GM23248 (cell line): ENCODE results near the gene ESPN. TPM values are rescaled to one million over a fixed set of nuclear protein-coding genes. Genes with fewer than 3 reads are reported as not detected.
A peak's percentile ranks its signal among the peaks of the same experiment; 100 is the strongest.

Source experiments
- DNase-seq: peaks from one replicate; pipeline ENCODE4 v3.0.0-alpha.2; 2015
- H2AFZ ChIP-seq: fragments of 200-600 bp; sonication (generic); 2 replicates; pipeline ENCODE4 v1.6.1; 2016; ENCODE audit warnings: antibody characterized with exemption
- H3F3A ChIP-seq: fragments of 200-600 bp; sonication (generic); 2 replicates; pipeline ENCODE4 v1.6.1; 2016; ENCODE audit warnings: mild to moderate bottlenecking, antibody characterized with exemption, mixed run types; ENCODE audit not compliant: insufficient read depth
- H3K27ac ChIP-seq: fragments of 200-600 bp; sonication (generic); 2 replicates; pipeline ENCODE4 v1.5.1; 2016; ENCODE audit warnings: mild to moderate bottlenecking
- H3K27me3 ChIP-seq: fragments of 200-600 bp; sonication (generic); replicated peaks from 2 replicates; pipeline ENCODE4 v1.6.1; 2016; ENCODE audit warnings: mild to moderate bottlenecking; ENCODE audit not compliant: insufficient read depth
- H3K36me3 ChIP-seq: fragments of 200-600 bp; sonication (generic); 2 replicates; pipeline ENCODE4 v1.6.1; 2016; ENCODE audit warnings: low read depth, mild to moderate bottlenecking
- H3K4me1 ChIP-seq: fragments of 200-600 bp; sonication (generic); 2 replicates; pipeline ENCODE4 v1.6.1; 2016; ENCODE audit warnings: mild to moderate bottlenecking; ENCODE audit not compliant: insufficient read depth
- H3K4me2 ChIP-seq: fragments of 200-600 bp; sonication (generic); one replicate; pipeline ENCODE4 v1.6.1; 2016; ENCODE audit warnings: mild to moderate bottlenecking; ENCODE audit not compliant: unreplicated experiment
- H3K4me3 ChIP-seq: fragments of 200-600 bp; sonication (generic); 2 replicates; pipeline ENCODE4 v1.5.1; 2016; ENCODE audit warnings: mild to moderate bottlenecking
- H3K79me2 ChIP-seq: fragments of 200-600 bp; sonication (generic); 2 replicates; pipeline ENCODE4 v1.6.1; 2016; ENCODE audit warnings: mild to moderate bottlenecking; ENCODE audit not compliant: insufficient read depth
- H3K9ac ChIP-seq: fragments of 200-600 bp; sonication (generic); 2 replicates; pipeline ENCODE4 v1.6.1; 2016; ENCODE audit warnings: mild to moderate bottlenecking
- H3K9me2 ChIP-seq: fragments of 200-600 bp; sonication (generic); 2 replicates; pipeline ENCODE4 v1.6.1; 2016; ENCODE audit warnings: mixed run types, mild to moderate bottlenecking, moderate library complexity; ENCODE audit not compliant: insufficient read depth
- H3K9me3 ChIP-seq: fragments of 200-600 bp; sonication (generic); one replicate; pipeline ENCODE4 v1.6.1; 2017; ENCODE audit warnings: low read depth
- H4K20me1 ChIP-seq: fragments of 200-600 bp; sonication (generic); 2 replicates; pipeline ENCODE4 v1.6.0; 2016; ENCODE audit not compliant: insufficient read depth
- EZH2 ChIP-seq: fragments of 200-600 bp; sonication (generic); IDR thresholded peaks from 2 replicates; pipeline ENCODE4 v1.6.1; 2018; ENCODE audit warnings: antibody characterized with exemption, mild to moderate bottlenecking; ENCODE audit not compliant: insufficient read depth, poor library complexity, severe bottlenecking
- EZH2phosphoT487 ChIP-seq: fragments of 200-600 bp; sonication (generic); IDR thresholded peaks from 2 replicates; pipeline ENCODE4 v1.6.1; 2018; ENCODE audit warnings: antibody characterized with exemption, moderate library complexity, mild to moderate bottlenecking, low read depth; ENCODE audit not compliant: insufficient read depth
- WGBS, 2 experiments: methylation state at CpG; one replicate each; pipeline ENCODE4 v1.1.6; 2015 to 2017; ENCODE audit warnings: low lambda C conversion rate in 2 of 2, low coverage in 1 of 2; ENCODE audit errors: missing lambda C conversion rate in 2 of 2; 5-methylcytosine and 5-hydroxymethylcytosine counted together
- in situ Hi-C: fragments of 300-500 bp; cut with MboI; formaldehyde crosslinking; loops from 2 replicates; pipeline ENCODE4 v1.15.0; 2020
- polyA plus RNA-seq: library from polyadenylated mRNA; unstranded; fragments of >200 nt; fragmentation: Nextera tagmentation; extraction: Ambion mirVana; gene quantifications from 2 replicates; pipeline ENCODE4 v1.2.1, GENCODE V29; 2016
- total RNA-seq: library from RNA; depleted of rRNA; stranded (reverse); fragments of >200 nt; shearing (Covaris generic); gene quantifications from 2 replicates; pipeline ENCODE4 v1.2.3, GENCODE V29; 2014

The ESPN gene
- total and polyA plus RNA-seq, 2 experiments from 2014 or later, result not detected

- Histone ChIP-seq H3K27ac (no peak overlapping the region), H3K9me2 (no peaks in the 10 kb centered on the region), H3K27me3 (no peaks in the 10 kb centered on the region), H4K20me1 (no peaks in the 10 kb centered on the region), H3K4me1 (no peaks in the 10 kb centered on the region), H3K79me2 (no peaks in the 10 kb centered on the region), H3K9ac (no peak overlapping the region), H3K36me3 (no peaks in the 10 kb centered on the region), H3K4me3 (no peak overlapping the region), H3F3A (no peaks in the 10 kb centered on the region), H3K9me3 (no peaks in the 10 kb centered on the region), H2AFZ (no peak overlapping the region), H3K4me2 (no peak overlapping the region)
- in situ Hi-C loops, result no loop called here
- no peak for DNase-seq
- WGBS, 2 experiments, result 56 to 67% methylated on average over 25 to 33 of the region's 33 CpGs
- no peak for TF ChIP-seq EZH2
- TF ChIP-seq EZH2phosphoT487, result no peak
These were observed 49.6 kb downstream of the ESPN start for GRCh38 chr1:6473974-6474814.

- WGBS, 2 experiments, result 60 to 71% methylated on average over 11 to 12 of the region's 13 CpGs
- no peak overlapping the region for H3K4me3 ChIP-seq
- TF ChIP-seq EZH2, result no peak
- TF ChIP-seq EZH2phosphoT487, result no peak
- H4K20me1 ChIP-seq, result no peaks in the 10 kb centered on the region
- H3K9me2 ChIP-seq, result no peaks in the 10 kb centered on the region
- no peaks in the 10 kb centered on the region for H3K9me3 ChIP-seq
- H3K79me2 ChIP-seq, result no peaks in the 10 kb centered on the region
- in situ Hi-C loops, result no loop called here
- DNase-seq, result no peak
- H3K4me1 ChIP-seq, result no peaks in the 10 kb centered on the region
- no peak overlapping the region for H3K27ac ChIP-seq
- no peak overlapping the region for H3K4me2 ChIP-seq
- H3K36me3 ChIP-seq, result no peaks in the 10 kb centered on the region
- no peaks in the 10 kb centered on the region for H3F3A ChIP-seq
- no peak overlapping the region for H3K9ac ChIP-seq
- H2AFZ ChIP-seq, result no peak overlapping the region
- H3K27me3 ChIP-seq, result no peaks in the 10 kb centered on the region
These were observed 50.3 kb downstream of the ESPN start for GRCh38 chr1:6474815-6475282.

GRCh38 chr1:6475381-6476133 is 51.0 kb downstream of the ESPN start:
- no peaks in the 10 kb centered on the region for H3K79me2 ChIP-seq
- no peak overlapping the region for H3K9ac ChIP-seq
- H3K27ac ChIP-seq, result no peak overlapping the region
- no peaks in the 10 kb centered on the region for H3K36me3 ChIP-seq
- no peak overlapping the region for H3K4me3 ChIP-seq
- H4K20me1 ChIP-seq, result no peaks in the 10 kb centered on the region
- H3K9me2 ChIP-seq, result no peaks in the 10 kb centered on the region
- WGBS, 2 experiments, result 12 to 15% methylated on average over 33 of the region's 33 CpGs
- no peak overlapping the region for H2AFZ ChIP-seq
- no peaks in the 10 kb centered on the region for H3K27me3 ChIP-seq
- H3F3A ChIP-seq, result no peaks in the 10 kb centered on the region
- no peak for TF ChIP-seq EZH2
- no peak for TF ChIP-seq EZH2phosphoT487
- no peaks in the 10 kb centered on the region for H3K9me3 ChIP-seq
- in situ Hi-C loops, result no loop called here
- no peaks in the 10 kb centered on the region for H3K4me1 ChIP-seq
- peak; percentile 57 for DNase-seq
- no peak overlapping the region for H3K4me2 ChIP-seq

GRCh38 chr1:6476483-6476882 is 51.9 kb downstream of the ESPN start:
- H4K20me1 ChIP-seq, result no peaks in the 10 kb centered on the region
- H3K9me3 ChIP-seq, result no peaks in the 10 kb centered on the region
- no peaks in the 10 kb centered on the region for H3K27me3 ChIP-seq
- no peak overlapping the region for H3K4me2 ChIP-seq
- no peaks in the 10 kb centered on the region for H3K36me3 ChIP-seq
- H3K9me2 ChIP-seq, result no peaks in the 10 kb centered on the region
- H2AFZ ChIP-seq, result no peak overlapping the region
- H3K4me3 ChIP-seq, result no peak overlapping the region
- in situ Hi-C loops, result no loop called here
- TF ChIP-seq EZH2phosphoT487 (no peak), EZH2 (no peak)
- WGBS, 2 experiments, result 88 to 91% methylated on average over 5 of the region's 5 CpGs
- no peaks in the 10 kb centered on the region for H3K79me2 ChIP-seq
- no peaks in the 10 kb centered on the region for H3F3A ChIP-seq
- no peaks in the 10 kb centered on the region for H3K4me1 ChIP-seq
- H3K27ac ChIP-seq, result no peak overlapping the region
- H3K9ac ChIP-seq, result no peak overlapping the region
- no peak for DNase-seq
